NCI-H2107 treated with DMSO at 0.1 percent for 48 hours (cell line): ENCODE measurements around the gene KIAA0825.

Experiments
- DNase-seq: peaks from one replicate; lab custom pipeline; 2025; ENCODE audit not compliant: unreplicated experiment; lab: John Stamatoyannopoulos, UW

KIAA0825 gene

DNA sequence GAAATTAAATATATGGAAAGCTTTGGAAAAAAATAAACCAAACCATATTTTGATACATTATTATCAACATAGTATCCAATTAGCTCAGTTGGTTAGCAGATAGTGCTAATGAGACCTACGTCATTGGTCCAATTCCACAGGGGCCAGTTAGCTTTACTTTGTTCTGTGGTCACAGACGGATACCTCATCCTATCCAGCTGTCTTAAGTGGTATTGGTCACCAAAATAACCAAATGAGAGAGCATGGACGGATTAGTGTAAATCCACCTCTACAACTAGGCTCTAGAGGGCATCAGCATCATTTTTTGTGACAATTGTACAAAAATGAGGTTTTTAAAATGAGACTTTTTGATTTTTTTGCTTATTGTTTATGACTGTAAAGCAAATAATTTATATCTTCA, 364.2 kb downstream of the KIAA0825 start:
- no peak for DNase-seq

GRCh38 chr5:94250985-94251384, 367.4 kb downstream of the KIAA0825 start:
- no peak for DNase-seq

GRCh38 chr5:94249430-94249829, 369.0 kb downstream of the KIAA0825 start:
- no peak for DNase-seq

- no peak for DNase-seq
These were observed 370.1 kb downstream of the KIAA0825 start for GRCh38 chr5:94248175-94248875.

DNA sequence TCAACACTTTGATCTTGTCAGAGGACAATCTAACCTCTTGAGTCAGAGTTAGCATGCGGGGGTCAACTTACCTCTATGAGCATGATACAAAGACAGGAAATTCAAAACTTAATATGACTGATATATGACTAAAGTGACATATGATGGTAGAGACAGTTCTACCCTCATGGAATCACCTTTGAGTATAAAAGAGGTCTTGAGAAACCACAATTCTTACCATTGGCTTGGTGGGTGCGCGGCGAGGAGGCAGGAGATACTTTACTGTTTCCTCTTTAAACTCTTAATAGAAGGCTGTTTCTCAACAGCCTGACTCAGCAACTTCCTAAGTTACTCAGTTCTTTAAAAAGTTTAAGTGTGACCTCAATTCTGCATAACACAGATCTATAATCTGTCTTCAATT, 372.8 kb downstream of the KIAA0825 start:
- no peak for DNase-seq

GRCh38 chr5:94244921-94245320, 373.5 kb downstream of the KIAA0825 start:
- DNase-seq: no peak

GRCh38 chr5:94243612-94244011, 374.8 kb downstream of the KIAA0825 start:
- DNase-seq: no peak

DNA sequence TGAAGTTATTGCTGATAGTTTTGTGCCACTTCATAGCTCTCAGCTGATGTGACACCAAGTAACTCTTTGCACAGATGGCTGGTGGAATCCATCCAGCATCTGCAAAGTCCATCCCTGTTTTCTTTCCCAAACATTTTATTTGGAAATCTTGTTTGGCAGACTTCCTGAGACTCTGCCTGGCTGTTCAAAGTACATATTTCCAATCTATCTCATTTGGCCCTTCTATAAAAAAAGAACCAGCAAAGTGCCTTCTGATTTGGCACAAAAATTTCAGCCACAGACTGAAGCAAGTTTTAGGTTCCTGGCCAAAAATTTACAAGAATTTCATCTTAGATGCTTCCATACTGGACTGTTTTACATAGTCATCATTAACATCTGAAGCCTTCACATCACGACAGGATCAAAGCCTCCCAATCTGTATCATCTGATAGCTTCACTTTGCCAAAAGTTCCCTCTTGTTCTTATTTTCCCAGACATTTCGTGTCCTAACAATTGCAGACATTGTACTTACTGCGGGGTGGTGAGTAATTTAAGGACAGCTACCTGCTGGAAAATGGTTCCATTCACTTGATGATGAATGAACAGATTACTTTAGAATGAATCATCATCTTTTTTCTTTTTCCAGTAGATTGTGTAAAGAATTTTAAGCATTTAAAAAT, 377.3 kb downstream of the KIAA0825 start:
- no peak for DNase-seq

DNA sequence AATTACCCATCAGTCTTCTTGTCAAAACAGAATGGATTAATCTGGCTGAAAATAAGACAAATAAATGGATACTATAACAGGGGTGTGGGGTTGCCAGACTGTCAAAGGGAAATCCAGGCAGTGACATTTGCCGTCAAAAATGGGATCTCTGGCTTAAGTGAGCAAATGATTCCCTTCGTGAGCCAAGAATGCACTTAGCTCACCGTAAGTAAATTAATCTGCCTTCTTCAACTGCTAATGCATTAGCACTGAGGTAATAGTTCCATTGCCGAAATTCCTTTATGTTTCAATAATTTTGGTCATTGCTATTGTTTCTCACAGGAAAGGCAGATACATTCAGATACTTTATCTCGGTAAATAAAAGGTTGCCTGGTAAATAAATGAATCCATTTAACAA, 377.8 kb downstream of the KIAA0825 start:
- no peak for DNase-seq

- no peak for DNase-seq
These were observed 378.3 kb downstream of the KIAA0825 start for GRCh38 chr5:94240134-94240533.

DNA sequence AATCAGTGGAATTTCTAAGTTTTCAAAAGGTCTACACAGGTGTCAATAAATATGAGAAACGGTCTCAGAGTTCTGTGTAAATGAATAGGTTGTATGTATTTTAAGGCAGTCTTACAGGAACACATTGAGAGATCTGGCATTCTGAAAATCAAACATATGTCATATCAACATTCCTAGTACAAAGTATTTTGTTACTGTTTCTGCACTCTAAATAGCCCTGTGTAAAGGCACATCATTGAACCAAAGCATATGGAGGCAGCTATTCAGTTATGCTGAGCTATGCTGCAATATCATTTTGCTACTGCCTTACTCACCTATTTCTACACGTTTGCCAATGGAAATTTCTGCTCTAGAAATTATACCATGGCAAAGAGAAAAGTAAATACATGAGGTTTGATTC, 379.1 kb downstream of the KIAA0825 start:
- no peak for DNase-seq

DNA sequence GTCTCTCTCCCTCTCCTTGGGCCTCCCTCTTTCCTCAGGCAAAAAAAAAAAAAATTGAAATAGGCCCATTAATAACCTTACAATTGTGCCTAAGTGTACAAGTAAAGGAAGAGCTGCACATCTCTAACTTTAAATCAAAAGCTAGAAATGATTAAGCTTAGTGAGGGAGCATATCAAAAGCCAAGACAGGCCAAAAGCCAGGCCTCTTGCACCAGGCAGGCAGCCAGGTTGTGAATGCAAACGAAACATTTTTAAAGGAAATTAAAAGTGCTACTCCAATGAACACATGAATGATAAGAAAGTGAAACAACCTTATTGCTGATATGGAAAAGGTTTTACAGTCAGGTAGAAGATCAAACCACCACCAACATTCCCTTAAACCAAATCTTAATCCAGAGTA, 383.4 kb downstream of the KIAA0825 start:
- DNase-seq: no peak

- DNase-seq: no peak
These were observed 389.6 kb downstream of the KIAA0825 start for GRCh38 chr5:94228791-94229190.

- no peak for DNase-seq
These were observed 395.2 kb downstream of the KIAA0825 start for GRCh38 chr5:94223235-94223634.

- no peak for DNase-seq
These were observed 400.0 kb downstream of the KIAA0825 start for GRCh38 chr5:94218374-94218773.

- DNase-seq: no peak
These were observed 400.7 kb downstream of the KIAA0825 start for GRCh38 chr5:94217745-94218144.

DNA sequence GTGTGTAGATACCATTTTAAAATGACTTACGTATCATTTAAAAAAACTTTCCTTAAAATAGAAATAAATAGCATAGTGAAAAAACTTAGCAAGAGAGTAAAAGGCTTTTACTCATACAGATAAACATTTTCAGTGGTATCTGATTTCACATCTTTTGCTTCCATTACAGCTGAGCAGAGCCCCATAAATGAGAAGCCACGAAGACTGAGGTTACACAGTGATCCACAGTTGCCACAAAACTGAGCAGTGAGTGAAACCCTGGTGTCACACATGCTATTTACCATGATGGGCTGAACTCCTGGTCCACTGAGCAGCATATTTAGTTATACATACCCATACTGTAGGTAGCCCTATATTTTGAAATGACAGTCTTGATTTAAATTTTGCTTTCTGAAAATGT, 401.2 kb downstream of the KIAA0825 start:
- no peak for DNase-seq

DNA sequence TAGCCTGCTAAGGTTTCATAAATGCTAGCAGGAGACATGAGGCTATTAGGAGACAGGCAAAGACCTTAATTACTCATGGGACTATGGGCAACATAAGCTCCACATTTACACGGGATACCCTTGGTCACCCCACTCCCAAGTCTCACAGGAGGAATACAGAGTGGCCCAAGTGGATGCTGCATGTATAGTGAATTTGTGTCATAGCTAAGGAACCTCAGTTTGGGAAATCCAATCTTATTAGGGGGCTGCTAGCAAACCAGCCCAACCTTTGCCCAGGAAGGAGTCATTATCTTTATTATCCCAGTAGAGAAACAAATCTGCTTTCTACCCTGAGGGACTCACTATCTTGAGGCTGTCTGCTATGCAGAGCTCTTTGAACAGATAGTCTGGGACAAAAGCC, 405.9 kb downstream of the KIAA0825 start:
- DNase-seq: no peak

GRCh38 chr5:94209774-94210355, 408.5 kb downstream of the KIAA0825 start:
- no peak for DNase-seq

- no peak for DNase-seq
These were observed 409.1 kb downstream of the KIAA0825 start for GRCh38 chr5:94209272-94209671.

GRCh38 chr5:94199566-94199965, 418.8 kb downstream of the KIAA0825 start:
- DNase-seq: no peak

GRCh38 chr5:94197970-94198369, 420.4 kb downstream of the KIAA0825 start:
- DNase-seq: no peak
